Measurements from ENCODE around the gene CCDC66. TPM values are rescaled to one million over a fixed set of nuclear protein-coding genes. Genes with fewer than 3 reads are reported as not detected.

CCDC66 gene
- total and polyA plus RNA-seq, 9 of the 15 experiments (the other 6 are each of a cell fraction or from before 2014, with no cell fraction given) = 21.5 to 46.5 (median 29.6) TPM

- peak; percentile 96 for TF ChIP-seq MBD2 (IDR thresholded peaks at IDR 0.05; ENCODE audit: borderline replicate concordance, low read depth)
- TF ChIP-seq CTBP1 (IDR thresholded peaks at IDR 0.05; ENCODE audit: borderline replicate concordance) = 0 out of 2 replicates have a peak, but pooled peaks have one; percentile 14
- peak; percentile 84 for TF ChIP-seq POLR2B (IDR thresholded peaks at IDR 0.05; ENCODE audit: low read depth, partially characterized antibody)
- no peak for TF ChIP-seq JUN (IDR thresholded peaks at IDR 0.05; ENCODE audit: borderline replicate concordance, low read depth, low read length)
- no peak for TF ChIP-seq JUN (CRISPR knock-in tag; IDR thresholded peaks at IDR 0.05; ENCODE audit: borderline replicate concordance)
- TF ChIP-seq ILK (tag; IDR thresholded peaks at IDR 0.05; ENCODE audit: borderline replicate concordance, low read depth) = no peak
- TF ChIP-seq, protein P1, sequence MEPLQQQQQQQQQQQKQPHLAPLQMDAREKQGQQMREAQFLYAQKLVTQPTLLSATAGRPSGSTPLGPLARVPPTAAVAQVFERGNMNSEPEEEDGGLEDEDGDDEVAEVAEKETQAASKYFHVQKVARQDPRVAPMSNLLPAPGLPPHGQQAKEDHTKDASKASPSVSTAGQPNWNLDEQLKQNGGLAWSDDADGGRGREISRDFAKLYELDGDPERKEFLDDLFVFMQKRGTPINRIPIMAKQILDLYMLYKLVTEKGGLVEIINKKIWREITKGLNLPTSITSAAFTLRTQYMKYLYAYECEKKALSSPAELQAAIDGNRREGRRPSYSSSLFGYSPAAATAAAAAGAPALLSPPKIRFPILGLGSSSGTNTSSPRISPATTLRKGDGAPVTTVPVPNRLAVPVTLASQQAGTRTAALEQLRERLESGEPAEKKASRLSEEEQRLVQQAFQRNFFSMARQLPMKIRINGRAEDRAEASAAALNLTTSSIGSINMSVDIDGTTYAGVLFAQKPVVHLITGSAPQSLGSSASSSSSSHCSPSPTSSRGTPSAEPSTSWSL (CRISPR knock-in tag; IDR thresholded peaks at IDR 0.05; ENCODE audit: borderline replicate concordance) = no peak
- peak; percentile 94 for TF ChIP-seq VEZF1 (CRISPR knock-in tag; IDR thresholded peaks at IDR 0.05)
- 0 out of 2 replicates have a peak, but pooled peaks have one; percentile 23 for TF ChIP-seq CREB1 (IDR thresholded peaks at IDR 0.05)
- peak; percentile 63; the same call in 1 of the 2 replicates for TF ChIP-seq CREB1 (CRISPR knock-in tag; IDR thresholded peaks at IDR 0.05)
- TF ChIP-seq ZNF311 (CRISPR knock-in tag; IDR thresholded peaks at IDR 0.05) = no peak
- TF ChIP-seq HCFC1 (IDR thresholded peaks at IDR 0.05; ENCODE audit: low read depth, low read length) = peak; percentile 57; the same call in 1 of the 2 replicates
- TF ChIP-seq PML (IDR thresholded peaks at IDR 0.05; ENCODE audit: low read length) = peak; percentile 41; the same call in 1 of the 2 replicates
- no peak for TF ChIP-seq ZFP30 (CRISPR knock-in tag; IDR thresholded peaks at IDR 0.05; ENCODE audit: borderline replicate concordance)
- no peak for TF ChIP-seq ZFP1 (CRISPR knock-in tag; IDR thresholded peaks at IDR 0.05)
- peak; percentile 47; the same call in 1 of the 2 replicates for TF ChIP-seq BRD4 (IDR thresholded peaks at IDR 0.05)
- no peak for TF ChIP-seq NCOA2 (IDR thresholded peaks at IDR 0.05; ENCODE audit: partially characterized antibody in 2 of 2)
- peak; percentile 90 for TF ChIP-seq RBM25 (IDR thresholded peaks at IDR 0.05; ENCODE audit: low read depth, low read length, severe bottlenecking)
- 0 out of 2 replicates have a peak, but pooled peaks have one; percentile 27 for TF ChIP-seq MEF2D (tag; conservative IDR thresholded peaks at IDR 0.05; ENCODE audit: low read depth)
- TF ChIP-seq, protein P2, sequence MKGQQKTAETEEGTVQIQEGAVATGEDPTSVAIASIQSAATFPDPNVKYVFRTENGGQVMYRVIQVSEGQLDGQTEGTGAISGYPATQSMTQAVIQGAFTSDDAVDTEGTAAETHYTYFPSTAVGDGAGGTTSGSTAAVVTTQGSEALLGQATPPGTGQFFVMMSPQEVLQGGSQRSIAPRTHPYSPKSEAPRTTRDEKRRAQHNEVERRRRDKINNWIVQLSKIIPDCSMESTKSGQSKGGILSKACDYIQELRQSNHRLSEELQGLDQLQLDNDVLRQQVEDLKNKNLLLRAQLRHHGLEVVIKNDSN (CRISPR knock-in tag; IDR thresholded peaks at IDR 0.05) = peak; percentile 36; the same call in 1 of the 2 replicates
- peak; percentile 93 for TF ChIP-seq RBFOX2 (IDR thresholded peaks at IDR 0.05; ENCODE audit: low read depth, low read length)
- TF ChIP-seq, protein P3, sequence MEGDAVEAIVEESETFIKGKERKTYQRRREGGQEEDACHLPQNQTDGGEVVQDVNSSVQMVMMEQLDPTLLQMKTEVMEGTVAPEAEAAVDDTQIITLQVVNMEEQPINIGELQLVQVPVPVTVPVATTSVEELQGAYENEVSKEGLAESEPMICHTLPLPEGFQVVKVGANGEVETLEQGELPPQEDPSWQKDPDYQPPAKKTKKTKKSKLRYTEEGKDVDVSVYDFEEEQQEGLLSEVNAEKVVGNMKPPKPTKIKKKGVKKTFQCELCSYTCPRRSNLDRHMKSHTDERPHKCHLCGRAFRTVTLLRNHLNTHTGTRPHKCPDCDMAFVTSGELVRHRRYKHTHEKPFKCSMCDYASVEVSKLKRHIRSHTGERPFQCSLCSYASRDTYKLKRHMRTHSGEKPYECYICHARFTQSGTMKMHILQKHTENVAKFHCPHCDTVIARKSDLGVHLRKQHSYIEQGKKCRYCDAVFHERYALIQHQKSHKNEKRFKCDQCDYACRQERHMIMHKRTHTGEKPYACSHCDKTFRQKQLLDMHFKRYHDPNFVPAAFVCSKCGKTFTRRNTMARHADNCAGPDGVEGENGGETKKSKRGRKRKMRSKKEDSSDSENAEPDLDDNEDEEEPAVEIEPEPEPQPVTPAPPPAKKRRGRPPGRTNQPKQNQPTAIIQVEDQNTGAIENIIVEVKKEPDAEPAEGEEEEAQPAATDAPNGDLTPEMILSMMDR (IDR thresholded peaks at IDR 0.05 in 2 of 3, conservative IDR thresholded peaks at IDR 0.05 in 1 of 3; ENCODE audit: insufficient read depth in 2 of 3, low read depth in 1 of 3, low read length in 3 of 3) = peak; percentile 56 to 75 (median 67)
Measured at GRCh38 chr3:56556908-56557830, at the start of gene CCDC66 (continued).

Data from K562 (cell line).